ENCODE results near the gene RCAN2.
A peak's percentile ranks its signal among the peaks of the same experiment; 100 is the strongest.

Gene RCAN2

GRCh38 chr6:46491201-46491627, at the start of gene RCAN2:
Gene RCAN2 (minus strand): TSS chr6:46491449.
- DNase-seq = peak; percentile 12 to 17

DNA sequence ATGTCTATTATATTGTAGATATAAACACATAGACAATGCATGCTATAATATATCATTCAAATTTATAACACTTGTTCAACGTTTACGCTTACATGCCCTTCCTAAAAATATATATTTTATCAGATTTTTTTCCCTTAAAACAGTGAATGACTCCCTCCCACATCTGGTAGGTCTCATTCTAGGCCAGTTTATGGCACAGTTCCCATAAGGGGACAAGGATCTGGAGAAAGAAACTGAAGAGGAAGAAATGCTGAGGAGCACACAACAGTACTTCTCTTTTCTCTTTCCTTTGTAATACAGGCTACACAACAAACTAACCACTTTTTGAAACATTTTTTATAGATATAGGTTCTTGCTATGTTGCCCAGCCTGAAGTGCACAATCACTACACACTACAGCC, 48.6 kb upstream of the RCAN2 start:
- DNase-seq = peak in 1 of 2 experiments; percentile 10

GRCh38 chr6:46538800-46539480, 47.7 kb upstream of the RCAN2 start:
- DNase-seq = no peak

DNA sequence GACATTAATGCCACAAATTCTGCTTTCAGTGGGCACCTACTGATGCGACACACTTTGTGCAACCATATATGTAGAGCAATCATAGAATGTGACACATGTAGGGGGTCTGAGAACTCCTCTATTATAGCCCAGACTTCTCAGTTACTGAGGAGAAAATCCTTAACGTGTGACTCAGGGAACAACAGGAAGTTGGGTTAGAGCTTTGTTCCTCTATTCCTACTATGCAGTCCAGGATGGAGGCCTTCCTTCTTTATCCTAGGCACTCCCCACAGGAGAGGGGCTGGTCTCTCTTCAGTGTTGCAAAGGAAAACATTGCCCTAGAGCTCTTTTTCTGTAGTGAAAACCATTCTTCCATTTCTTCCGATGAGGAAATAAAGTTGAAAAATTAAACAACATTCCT, 39.6 kb upstream of the RCAN2 start:
- peak; percentile 7 to 34 for DNase-seq

- no peak for DNase-seq
Measured at GRCh38 chr6:46528961-46529750, 37.9 kb upstream of the RCAN2 start.

DNA sequence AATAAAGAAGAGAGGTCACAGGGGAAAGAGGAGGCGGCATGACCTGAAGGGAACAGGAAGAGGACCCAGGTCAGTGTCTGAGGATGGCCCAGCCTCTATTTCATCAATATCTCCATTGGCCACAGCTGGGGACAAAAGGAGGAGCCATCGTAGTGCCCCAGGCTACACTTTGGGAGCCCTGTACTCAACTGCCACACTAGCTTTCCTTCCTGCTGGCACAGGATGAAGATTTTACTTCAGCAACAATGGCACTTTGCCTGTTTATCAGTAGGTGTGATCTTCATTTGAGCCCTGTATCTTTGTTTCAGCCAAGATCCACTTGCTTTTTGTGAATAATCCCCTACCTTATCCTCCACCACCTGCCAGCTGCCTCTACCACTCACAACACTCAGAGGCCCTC, 35.4 kb upstream of the RCAN2 start:
- DNase-seq = no peak

GRCh38 chr6:46525583-46525982, 34.3 kb upstream of the RCAN2 start:
- no peak for DNase-seq

GRCh38 chr6:46521464-46521971, 30.3 kb upstream of the RCAN2 start:
- no peak for DNase-seq

- no peak for DNase-seq
Measured at GRCh38 chr6:46517202-46517601, 26.0 kb upstream of the RCAN2 start.

- DNase-seq = no peak
Measured at GRCh38 chr6:46513533-46513932, 22.3 kb upstream of the RCAN2 start.

- DNase-seq = no peak
Measured at GRCh38 chr6:46511320-46511719, 20.1 kb upstream of the RCAN2 start.

DNA sequence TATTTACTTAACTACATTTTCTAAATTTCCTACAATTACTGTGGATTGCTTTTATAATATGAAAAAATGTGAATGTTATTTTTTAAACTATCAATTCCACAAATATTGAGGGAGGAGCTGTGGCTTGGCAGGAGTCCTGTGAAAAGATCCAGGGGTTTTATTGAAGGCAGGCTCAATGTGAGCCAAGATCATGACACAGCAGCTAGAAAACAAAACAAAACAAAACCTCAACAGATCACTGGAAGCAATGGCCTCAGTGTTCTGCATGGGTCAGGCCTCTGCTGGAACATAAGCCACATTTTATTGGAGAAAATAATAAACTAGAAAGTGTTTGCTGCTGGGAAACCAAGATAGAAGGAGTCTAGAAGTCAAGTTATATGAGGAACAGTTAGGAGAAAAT, 19.4 kb upstream of the RCAN2 start:
- DNase-seq = no peak

GRCh38 chr6:46509981-46510510, 18.8 kb upstream of the RCAN2 start:
- no peak for DNase-seq

DNA sequence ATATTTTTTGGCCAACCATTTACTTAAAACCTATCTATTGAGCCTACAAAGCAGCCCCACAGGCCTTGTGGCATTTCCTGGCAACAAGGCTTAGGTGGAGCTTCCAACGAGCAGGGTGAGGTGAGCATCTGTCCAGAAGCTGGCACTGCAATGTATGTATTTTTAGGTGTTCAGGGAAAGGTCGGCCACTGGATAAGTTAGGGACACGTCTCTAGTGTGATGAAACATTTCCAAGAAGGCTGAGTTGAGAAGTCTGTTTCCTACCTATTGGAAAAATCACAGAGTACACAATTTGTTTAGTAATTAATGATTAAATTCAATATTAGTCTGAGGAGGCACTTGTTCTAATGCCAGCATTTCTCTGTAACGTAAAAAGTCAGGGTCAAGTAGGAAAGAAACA, 17.8 kb upstream of the RCAN2 start:
- DNase-seq = no peak

DNA sequence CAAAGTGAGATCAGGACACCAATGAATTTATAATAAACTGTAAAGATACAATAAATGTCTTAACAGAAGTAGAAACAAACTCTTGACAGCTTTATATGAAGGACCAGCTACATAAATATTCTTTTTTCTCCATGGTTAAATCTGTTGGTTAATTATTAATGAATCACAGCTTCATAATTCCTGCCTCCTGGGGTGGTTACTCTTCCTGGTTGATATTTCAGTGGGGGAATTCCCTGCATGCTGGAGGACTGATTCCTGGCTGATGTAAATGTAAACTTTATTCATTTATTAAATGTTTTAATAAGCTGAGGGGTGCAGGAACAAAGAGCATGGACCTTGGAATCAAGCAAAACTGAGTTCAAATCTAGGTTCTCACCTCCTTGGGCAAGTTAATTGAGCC, 16.2 kb upstream of the RCAN2 start:
- no peak for DNase-seq

DNA sequence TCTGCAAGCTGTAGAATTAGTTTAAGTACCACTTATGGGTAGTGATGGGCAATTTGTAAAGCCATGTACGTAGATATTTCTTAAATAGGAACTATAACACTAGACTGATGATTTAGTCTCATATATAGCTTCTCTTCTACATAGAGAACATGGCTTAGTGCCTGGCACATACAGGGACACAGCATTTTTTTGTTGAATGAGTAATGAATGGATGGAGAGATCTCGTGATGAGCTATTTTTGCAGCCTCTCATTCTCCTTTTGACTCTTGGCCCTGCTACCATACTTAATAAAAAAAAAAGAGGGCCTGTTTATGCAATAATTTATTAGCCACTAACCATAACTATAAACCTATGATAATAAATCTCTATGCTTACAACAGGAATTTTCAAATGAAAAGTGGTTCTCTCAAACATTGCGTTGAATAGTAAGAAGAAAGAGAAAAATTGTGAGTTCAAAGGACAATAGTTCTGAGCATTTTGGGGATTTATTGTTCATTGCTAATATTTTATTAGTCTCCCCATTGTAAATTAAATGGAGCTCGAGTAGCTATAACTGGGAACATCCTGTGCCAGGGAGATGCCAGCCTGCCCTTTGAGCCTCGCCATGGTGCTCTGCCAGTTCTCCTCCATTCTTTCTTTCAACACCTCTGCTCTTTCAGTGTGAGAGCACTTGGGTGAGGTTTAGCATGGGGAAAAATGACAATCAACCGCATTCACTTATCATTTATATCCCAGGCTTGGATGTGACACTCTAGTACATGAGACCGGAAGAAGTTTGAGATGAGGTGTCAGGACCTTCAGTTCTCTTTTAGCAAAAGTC, 14.7 kb upstream of the RCAN2 start:
- no peak for DNase-seq

GRCh38 chr6:46504242-46504641, 13.0 kb upstream of the RCAN2 start:
- DNase-seq = no peak

DNA sequence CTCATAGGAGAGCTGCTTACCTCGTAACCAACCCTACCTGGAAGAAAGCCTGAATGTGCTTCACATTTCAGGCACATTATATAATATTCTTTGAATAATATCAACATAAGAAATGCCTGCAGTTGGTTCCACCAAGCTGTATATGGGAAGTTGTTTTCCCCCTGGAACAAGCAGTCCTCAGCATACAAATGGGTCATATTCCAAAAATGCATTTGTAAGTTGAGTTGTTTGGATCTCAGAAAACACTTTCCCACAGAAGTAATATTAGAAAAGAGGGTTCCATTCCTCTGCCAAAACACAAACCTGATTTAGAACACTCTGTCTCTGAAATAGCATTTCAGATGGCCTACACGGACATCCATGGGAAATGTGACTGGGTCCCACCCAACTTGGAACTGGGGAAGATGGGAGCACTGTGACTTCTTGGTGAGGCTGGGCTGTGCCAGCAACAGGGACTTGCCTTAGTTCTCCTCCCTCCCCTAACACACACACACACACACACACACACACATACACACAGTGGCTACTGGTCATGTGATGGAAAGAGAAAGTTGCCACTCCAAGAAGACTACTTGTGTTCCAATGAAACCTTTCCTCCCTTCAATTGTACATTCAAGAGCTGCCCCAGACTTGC, 11.4 kb upstream of the RCAN2 start:
- no peak for DNase-seq

- DNase-seq = no peak
Measured at GRCh38 chr6:46501136-46502089, 10.2 kb upstream of the RCAN2 start.

DNA sequence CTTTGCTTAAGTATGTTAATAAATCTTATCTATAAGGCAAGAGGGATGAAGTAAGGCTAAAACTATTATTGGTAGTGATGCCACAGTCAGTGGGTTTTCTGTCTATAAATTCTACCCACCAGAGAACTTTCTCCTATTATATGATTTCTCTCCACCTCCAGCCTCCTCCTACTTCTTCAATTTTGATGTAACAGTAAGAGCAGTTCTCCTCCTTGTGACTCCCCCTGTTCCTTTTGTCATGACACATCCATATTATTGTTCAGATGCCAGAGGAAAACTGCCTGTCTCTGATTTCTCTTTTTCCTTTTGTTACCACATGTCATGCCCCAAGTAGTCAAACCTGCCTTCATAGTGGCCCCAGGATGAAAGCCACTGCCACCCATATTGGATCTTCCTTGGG, 9.1 kb upstream of the RCAN2 start:
- no peak for DNase-seq
